ENCODE measurements around the gene SERPINH1. TPM values are rescaled to one million over a fixed set of nuclear protein-coding genes. Genes with fewer than 3 reads are reported as not detected.

SERPINH1 gene
- polyA plus RNA-seq, 2 of the 4 experiments (the other 2 are of a cell fraction): 70.7 to 162 TPM

DNA sequence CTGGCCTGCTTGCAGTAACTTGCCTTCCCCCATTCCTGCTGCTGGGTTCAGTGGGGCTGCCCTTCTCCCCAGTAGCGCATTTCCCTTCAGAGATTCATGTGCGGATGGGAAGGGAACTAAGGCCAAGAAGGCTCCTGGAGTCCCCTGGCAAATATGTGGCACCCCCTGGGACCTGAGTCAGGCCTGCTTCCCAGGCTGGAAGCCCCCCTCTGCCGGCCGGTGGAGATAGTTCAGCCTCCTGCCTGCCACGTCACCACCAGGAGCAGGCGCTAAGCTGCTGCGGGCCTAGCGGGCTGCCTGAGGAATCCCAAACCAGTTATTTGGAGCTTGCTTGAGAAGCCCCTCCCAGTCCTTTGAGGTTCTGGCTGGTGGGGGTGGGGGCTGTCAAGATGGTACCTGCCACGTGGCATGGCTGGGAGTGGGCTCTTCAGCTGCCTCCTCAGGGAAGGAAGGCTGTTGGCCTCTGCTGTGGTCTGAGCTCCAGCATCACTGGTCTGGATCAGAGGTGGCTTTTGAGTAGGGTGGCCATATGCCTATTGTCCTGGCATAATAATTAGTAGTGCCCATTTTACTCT lies 2.0 kb downstream of the SERPINH1 start (continued):
- TF ChIP-seq, protein P1, sequence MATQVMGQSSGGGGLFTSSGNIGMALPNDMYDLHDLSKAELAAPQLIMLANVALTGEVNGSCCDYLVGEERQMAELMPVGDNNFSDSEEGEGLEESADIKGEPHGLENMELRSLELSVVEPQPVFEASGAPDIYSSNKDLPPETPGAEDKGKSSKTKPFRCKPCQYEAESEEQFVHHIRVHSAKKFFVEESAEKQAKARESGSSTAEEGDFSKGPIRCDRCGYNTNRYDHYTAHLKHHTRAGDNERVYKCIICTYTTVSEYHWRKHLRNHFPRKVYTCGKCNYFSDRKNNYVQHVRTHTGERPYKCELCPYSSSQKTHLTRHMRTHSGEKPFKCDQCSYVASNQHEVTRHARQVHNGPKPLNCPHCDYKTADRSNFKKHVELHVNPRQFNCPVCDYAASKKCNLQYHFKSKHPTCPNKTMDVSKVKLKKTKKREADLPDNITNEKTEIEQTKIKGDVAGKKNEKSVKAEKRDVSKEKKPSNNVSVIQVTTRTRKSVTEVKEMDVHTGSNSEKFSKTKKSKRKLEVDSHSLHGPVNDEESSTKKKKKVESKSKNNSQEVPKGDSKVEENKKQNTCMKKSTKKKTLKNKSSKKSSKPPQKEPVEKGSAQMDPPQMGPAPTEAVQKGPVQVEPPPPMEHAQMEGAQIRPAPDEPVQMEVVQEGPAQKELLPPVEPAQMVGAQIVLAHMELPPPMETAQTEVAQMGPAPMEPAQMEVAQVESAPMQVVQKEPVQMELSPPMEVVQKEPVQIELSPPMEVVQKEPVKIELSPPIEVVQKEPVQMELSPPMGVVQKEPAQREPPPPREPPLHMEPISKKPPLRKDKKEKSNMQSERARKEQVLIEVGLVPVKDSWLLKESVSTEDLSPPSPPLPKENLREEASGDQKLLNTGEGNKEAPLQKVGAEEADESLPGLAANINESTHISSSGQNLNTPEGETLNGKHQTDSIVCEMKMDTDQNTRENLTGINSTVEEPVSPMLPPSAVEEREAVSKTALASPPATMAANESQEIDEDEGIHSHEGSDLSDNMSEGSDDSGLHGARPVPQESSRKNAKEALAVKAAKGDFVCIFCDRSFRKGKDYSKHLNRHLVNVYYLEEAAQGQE (IDR thresholded peaks at IDR 0.05): no peak
- TF ChIP-seq GATA3 (IDR thresholded peaks at IDR 0.05; ENCODE audit: borderline replicate concordance) (no peak), ZSCAN20 (CRISPR knock-in tag; IDR thresholded peaks at IDR 0.05) (no peak), CEBPB (IDR thresholded peaks at IDR 0.05) (no peak), CHD2 (IDR thresholded peaks at IDR 0.05; ENCODE audit: low read length, partially characterized antibody) (no peak), HOXA7 (CRISPR knock-in tag; IDR thresholded peaks at IDR 0.05) (no peak)

DNA sequence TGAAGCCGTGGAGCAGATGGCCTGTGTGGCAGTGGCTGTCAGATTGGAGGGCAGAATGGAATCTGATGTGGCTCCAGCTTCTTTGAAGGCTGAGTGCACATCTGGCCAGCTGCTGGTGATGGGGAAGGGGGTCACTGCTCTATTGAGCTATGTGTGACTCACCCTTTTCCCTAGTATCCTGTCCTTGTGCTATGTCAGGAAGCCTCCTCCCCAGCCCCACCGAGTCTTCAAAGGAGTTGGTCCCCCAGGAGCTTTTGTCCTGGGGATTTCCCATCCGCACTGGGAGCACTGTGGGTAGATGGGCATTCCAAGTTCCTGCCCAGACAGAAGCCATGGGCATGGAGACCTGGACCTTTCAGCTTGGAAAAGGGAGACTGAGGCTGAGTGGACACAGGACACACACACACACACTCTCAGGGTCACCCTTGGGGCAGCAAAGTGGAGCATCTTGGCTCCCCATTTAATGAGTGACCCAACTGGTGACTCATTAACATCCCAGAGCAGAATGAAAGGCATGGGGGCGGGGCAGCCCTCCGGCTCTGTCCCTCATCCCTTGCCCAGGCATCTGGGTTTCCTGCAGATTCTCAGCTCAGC lies 3.3 kb downstream of the SERPINH1 start:
- Histone ChIP-seq H3K27ac (peak overlapping the region; percentile 60 to 97; a peak in 5 of 6 replicates), H3K4me3 (no peak overlapping the region; the same call in 2 of the 3 replicates), H3K4me1 (peaks cover 38% of the 10 kb centered on the region), H3K4me2 (peak overlapping the region; percentile 96), H3K9me3 (no peaks in the 10 kb centered on the region)
- CTCF ChIA-PET: interaction anchor here (0.9 to 17.9 kb wide), 6 partner anchors 10 to 285 kb away, joined by 3 to 137 read pairs (median 4); no protein-coding TSS in a partner anchor
- DNase-seq (ENCODE audit: low read depth in 1 of 2, low spot score in 1 of 2) (peak in 1 of 2 experiments; percentile 38), FAIRE-seq (no peak), ATAC-seq (no peak)
- POLR2A ChIA-PET: interaction anchor here (1.6 kb wide), 1 partner anchor 10 kb away, joined by 3 read pairs; no protein-coding TSS in a partner anchor
- 12% methylated on average over 5 of the region's 5 CpGs for WGBS (ENCODE audit: missing lambda C conversion rate)
- TF ChIP-seq FOXS1 (CRISPR knock-in tag; IDR thresholded peaks at IDR 0.05) (no peak), MAZ (IDR thresholded peaks at IDR 0.05; ENCODE audit: borderline replicate concordance, low read depth, low read length) (no peak), RCOR1 (IDR thresholded peaks at IDR 0.05; ENCODE audit: low read depth, low read length) (no peak), NPAS2 (CRISPR knock-in tag; IDR thresholded peaks at IDR 0.05; ENCODE audit: borderline replicate concordance) (no peak), FOSL2 (IDR thresholded peaks at IDR 0.05) (peak; percentile 43; the same call in 1 of the 2 replicates), FOSL2 (CRISPR knock-in tag; IDR thresholded peaks at IDR 0.05) (peak; percentile 62)
- TF ChIP-seq, protein P1 (IDR thresholded peaks at IDR 0.05): no peak

- H3K9me3 ChIP-seq: no peaks in the 10 kb centered on the region
- WGBS (ENCODE audit: missing lambda C conversion rate): 89% methylated on average over 42 of the region's 43 CpGs
- no peak for ATAC-seq
- CTCF ChIA-PET: interaction anchor here (0.6 to 17.9 kb wide), 8 partner anchors 9 to 286 kb away, joined by 3 to 137 read pairs (median 4); no protein-coding TSS in a partner anchor
- no peak for TF ChIP-seq HOXA7 (CRISPR knock-in tag; IDR thresholded peaks at IDR 0.05)
- no peak for TF ChIP-seq CBX2 (IDR thresholded peaks at IDR 0.05; ENCODE audit: borderline replicate concordance, low read depth)
- TF ChIP-seq RNF2 (IDR thresholded peaks at IDR 0.05; ENCODE audit: borderline replicate concordance, low read depth): no peak
- TF ChIP-seq EHMT2 (IDR thresholded peaks at IDR 0.05; ENCODE audit: low read depth): no peak
- TF ChIP-seq RAD21 (conservative IDR thresholded peaks at IDR 0.05 in 1 of 2, IDR thresholded peaks at IDR 0.05 in 1 of 2): no peak
- TF ChIP-seq EHF (CRISPR knock-in tag; IDR thresholded peaks at IDR 0.05): no peak
- TF ChIP-seq ZNF302 (CRISPR knock-in tag; IDR thresholded peaks at IDR 0.05): no peak
- no peak for TF ChIP-seq HDAC2 (IDR thresholded peaks at IDR 0.05)
- no peak for TF ChIP-seq ELK1 (IDR thresholded peaks at IDR 0.05; ENCODE audit: low read depth, low read length)
- TF ChIP-seq NPAS2 (CRISPR knock-in tag; IDR thresholded peaks at IDR 0.05; ENCODE audit: borderline replicate concordance): no peak
- H3K4me3 ChIP-seq: no peak overlapping the region
- H3K27ac ChIP-seq: peak overlapping the region; percentile 60 to 97; a peak in 5 of 6 replicates
- no peak for DNase-seq (ENCODE audit: low read depth in 1 of 2, low spot score in 1 of 2)
- peak overlapping the region; percentile 96 for H3K4me2 ChIP-seq
- H3K4me1 ChIP-seq: peaks cover 37% of the 10 kb centered on the region
- FAIRE-seq: no peak
- POLR2A ChIA-PET: no interaction called here
These were observed 4.1 kb downstream of the SERPINH1 start for GRCh38 chr11:75565916-75566762.
